ENCODE measurements around the gene MEA1. TPM values are rescaled to one million over a fixed set of nuclear protein-coding genes. Genes with fewer than 3 reads are reported as not detected.

Gene MEA1
- total and polyA plus RNA-seq, 2 of the 4 experiments (the other 2 are of a cell fraction), result 116 to 126 TPM

DNA sequence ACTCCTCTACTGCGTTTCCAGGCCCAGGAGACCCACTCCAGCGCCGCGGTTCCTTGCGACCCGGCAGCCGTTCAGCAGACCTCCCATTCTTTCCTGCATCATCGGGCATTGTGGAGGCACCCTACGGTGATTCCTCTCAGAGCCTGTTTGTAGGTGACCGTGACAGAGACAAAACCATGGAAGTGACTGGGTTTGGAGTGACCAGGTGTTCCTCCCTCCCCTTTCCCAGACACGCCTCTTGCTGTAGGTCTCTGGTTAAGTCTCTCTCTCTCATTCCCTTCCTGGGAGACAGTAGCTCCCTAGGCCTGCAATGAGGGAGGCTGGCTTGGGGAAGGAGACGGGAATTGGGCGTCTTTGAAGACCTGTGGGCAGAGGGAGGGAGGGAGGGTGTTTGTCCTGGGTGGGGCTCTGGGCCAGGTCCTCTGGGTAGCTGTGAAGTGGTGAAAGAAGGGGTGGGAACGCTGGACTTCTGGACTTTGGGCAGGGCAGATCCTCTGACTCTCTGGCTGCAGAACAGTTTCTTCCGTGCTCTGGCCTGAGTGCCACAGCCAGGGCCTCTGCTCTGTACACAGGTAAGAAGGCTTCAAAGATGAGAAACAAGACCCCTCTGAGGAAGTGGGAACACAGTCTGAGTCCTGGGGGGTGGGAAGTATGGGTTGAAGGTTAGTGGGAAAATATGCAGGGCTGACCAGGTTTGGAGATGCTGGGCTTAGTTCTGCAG is 46.4 kb upstream of the MEA1 start:
- Histone ChIP-seq H3K27me3 (ENCODE audit: control insufficient read depth, insufficient read depth, low read length) (no peaks in the 10 kb centered on the region), H3K56ac (ENCODE audit: extremely low read depth, insufficient read depth, low read length) (no peak overlapping the region), H4K8ac (ENCODE audit: low read depth in 2 of 2, low read length in 2 of 2) (peak overlapping the region; percentile 69 to 97), H3K14ac (replicated peaks; ENCODE audit: low read depth, low read length) (peak overlapping the region; percentile 100), H3K9me3 (ENCODE audit: control insufficient read depth, insufficient read depth, low read length) (no peaks in the 10 kb centered on the region), H3K36me3 (ENCODE audit: control insufficient read depth, insufficient read depth, low read length) (peaks cover 19% of the 10 kb centered on the region), H3K4me2 (ENCODE audit: low read depth, low read length) (peak overlapping the region; percentile 93), H3K4ac (ENCODE audit: low read depth, low read length) (peak overlapping the region; percentile 96), H3K9me1 (ENCODE audit: insufficient read depth, low read length) (peaks cover 4% of the 10 kb centered on the region; the same call in 1 of the 2 replicates), H2BK20ac (ENCODE audit: low read depth, low read length) (peak overlapping the region; percentile 29), H3K4me3 (ENCODE audit: insufficient read depth, low read depth, low read length) (peak overlapping the region; percentile 53), H4K5ac (ENCODE audit: low read depth, low read length) (peak overlapping the region; percentile 84), H3K23ac (ENCODE audit: low read depth, low read length) (peak overlapping the region; percentile 49), H4K20me1 (ENCODE audit: insufficient read depth, low read length) (no peaks in the 10 kb centered on the region), H2AFZ (replicated peaks; ENCODE audit: low read length, poor library complexity) (peak overlapping the region; percentile 92), H3K18ac (ENCODE audit: low read depth, low read length) (peak overlapping the region; percentile 28), H3K9ac (ENCODE audit: low read depth, low read length) (peak overlapping the region; percentile 91), H3K27ac (ENCODE audit: insufficient read depth, low read length) (peak overlapping the region; percentile 93), H2BK120ac (ENCODE audit: low read depth, low read length) (peak overlapping the region; percentile 64), H2BK5ac (ENCODE audit: low read depth, low read length, poor library complexity, severe bottlenecking) (peak overlapping the region; percentile 95), H3K4me1 (ENCODE audit: control insufficient read depth, insufficient read depth, low read length) (peaks cover 9% of the 10 kb centered on the region; the same call in 1 of the 2 replicates), H2AK9ac (replicated peaks; ENCODE audit: low read depth, low read length, poor library complexity) (peak overlapping the region; percentile 94), H2AK5ac (ENCODE audit: low read depth, low read length) (peak overlapping the region; percentile 92), H3K79me1 (ENCODE audit: low read depth in 1 of 2, low read length in 2 of 2) (peaks cover 17 to 35% of the 10 kb centered on the region in 2 experiments), H4K91ac (ENCODE audit: insufficient read depth, low read depth, low read length) (peak overlapping the region; percentile 91), H2BK15ac (ENCODE audit: low read depth, low read length) (no peak overlapping the region; the same call in 2 of the 3 replicates)
- CTCF ChIA-PET, result interaction anchor here (1.4 kb wide), 1 partner anchor 84 kb away, joined by 6 read pairs; no protein-coding TSS in a partner anchor
- WGBS, 2 experiments (ENCODE audit: extremely low coverage in 2 of 2, insufficient read length in 1 of 2), result 100% methylated on average over 1 of the region's 15 CpGs; no CpG with 5 or more reads in 1 of the 2 experiments
- ATAC-seq (ENCODE audit: low read depth) (no peak), DNase-seq (no peak)
- no peak for TF ChIP-seq CEBPB (IDR thresholded peaks at IDR 0.05; ENCODE audit: low read depth, low read length)
- TF ChIP-seq, protein P1, sequence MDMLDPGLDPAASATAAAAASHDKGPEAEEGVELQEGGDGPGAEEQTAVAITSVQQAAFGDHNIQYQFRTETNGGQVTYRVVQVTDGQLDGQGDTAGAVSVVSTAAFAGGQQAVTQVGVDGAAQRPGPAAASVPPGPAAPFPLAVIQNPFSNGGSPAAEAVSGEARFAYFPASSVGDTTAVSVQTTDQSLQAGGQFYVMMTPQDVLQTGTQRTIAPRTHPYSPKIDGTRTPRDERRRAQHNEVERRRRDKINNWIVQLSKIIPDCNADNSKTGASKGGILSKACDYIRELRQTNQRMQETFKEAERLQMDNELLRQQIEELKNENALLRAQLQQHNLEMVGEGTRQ (IDR thresholded peaks at IDR 0.05; ENCODE audit: low read depth, low read length), result no peak
- TF ChIP-seq MAZ (IDR thresholded peaks at IDR 0.05; ENCODE audit: borderline replicate concordance, low read depth, low read length), result no peak
- TF ChIP-seq CHD1 (IDR thresholded peaks at IDR 0.05; ENCODE audit: low read depth, low read length), result no peak
- no peak for TF ChIP-seq SMC3 (IDR thresholded peaks at IDR 0.05; ENCODE audit: low read depth, low read length)
- TF ChIP-seq MXI1 (IDR thresholded peaks at IDR 0.05; ENCODE audit: borderline replicate concordance, low read depth, low read length), result no peak
- TF ChIP-seq, protein P2, sequence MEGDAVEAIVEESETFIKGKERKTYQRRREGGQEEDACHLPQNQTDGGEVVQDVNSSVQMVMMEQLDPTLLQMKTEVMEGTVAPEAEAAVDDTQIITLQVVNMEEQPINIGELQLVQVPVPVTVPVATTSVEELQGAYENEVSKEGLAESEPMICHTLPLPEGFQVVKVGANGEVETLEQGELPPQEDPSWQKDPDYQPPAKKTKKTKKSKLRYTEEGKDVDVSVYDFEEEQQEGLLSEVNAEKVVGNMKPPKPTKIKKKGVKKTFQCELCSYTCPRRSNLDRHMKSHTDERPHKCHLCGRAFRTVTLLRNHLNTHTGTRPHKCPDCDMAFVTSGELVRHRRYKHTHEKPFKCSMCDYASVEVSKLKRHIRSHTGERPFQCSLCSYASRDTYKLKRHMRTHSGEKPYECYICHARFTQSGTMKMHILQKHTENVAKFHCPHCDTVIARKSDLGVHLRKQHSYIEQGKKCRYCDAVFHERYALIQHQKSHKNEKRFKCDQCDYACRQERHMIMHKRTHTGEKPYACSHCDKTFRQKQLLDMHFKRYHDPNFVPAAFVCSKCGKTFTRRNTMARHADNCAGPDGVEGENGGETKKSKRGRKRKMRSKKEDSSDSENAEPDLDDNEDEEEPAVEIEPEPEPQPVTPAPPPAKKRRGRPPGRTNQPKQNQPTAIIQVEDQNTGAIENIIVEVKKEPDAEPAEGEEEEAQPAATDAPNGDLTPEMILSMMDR (conservative IDR thresholded peaks at IDR 0.05; ENCODE audit: low read depth, low read length), result no peak
- TF ChIP-seq RAD21 (IDR thresholded peaks at IDR 0.05; ENCODE audit: low read length), result no peak
- no peak for TF ChIP-seq RCOR1 (IDR thresholded peaks at IDR 0.05; ENCODE audit: insufficient replicate concordance, low read length)
- TF ChIP-seq MAFK (IDR thresholded peaks at IDR 0.05; ENCODE audit: low read depth, low read length), result no peak
- TF ChIP-seq NFE2L2 (IDR thresholded peaks at IDR 0.05; ENCODE audit: low read depth, low read length), result no peak
- no TSS peak for BruUV-seq (replicated peaks)
- POLR2A ChIA-PET (ENCODE audit: unreplicated experiment), result no interaction called here
- intact Hi-C loops (cut with micrococcal nuclease) (no loop called here), dilution Hi-C loops (cut with HindIII; ENCODE audit: low sequenced_read_pairs, unreplicated experiment) (no loop called here), in situ Hi-C loops (cut with MboI; ENCODE audit: low sequenced_read_pairs) (no loop called here)

Measured in IMR-90 (cell line).